K562 (cell line): ENCODE data around the gene ZNF285. TPM values are rescaled to one million over a fixed set of nuclear protein-coding genes. Genes with fewer than 3 reads are reported as not detected.
"Not testable (repeated sequence)": the region's sequence is repeated elsewhere in the genome, so short reads cannot be mapped to it uniquely, and the experiment has no call there.

Experiments
- ATAC-seq: fragments of 200-7000 bp; cut with Tn5 transposase; 3 replicates; pipeline ENCODE4 v1.9.1; 2020; ENCODE audit warnings: moderate library complexity
- BruUV-seq: library from RNA; stranded (reverse); fragments of 400-500 nt; replicated peaks from 2 replicates; lab custom pipeline; 2021; lab: Mats Ljungman, UMichigan
- CTCF ChIA-PET: fragments of 300-600 bp; formaldehyde crosslinking; extraction: SDS; loops from one replicate; lab custom pipeline; 2021; ENCODE audit warnings: low intra/inter-chr PET ratio; lab: Yijun Ruan, JAX
- POLR2A ChIA-PET: fragments of 300-600, 350-650 bp; sonication (Branson Sonifier 250); formaldehyde crosslinking; extraction: SDS; loops from one replicate; lab custom pipeline; 2021; ENCODE audit warnings: antibody characterized with exemption, inconsistent platforms; lab: Yijun Ruan, JAX
- DNase-seq, 4 experiments: peaks; one replicate each; pipeline versions ENCODE4 v3.0.0 to v3.0.0-alpha.2; 2011 to 2018; ENCODE audit warnings: low spot score in 3 of 4, mixed read lengths in 3 of 4; ENCODE audit errors: extremely low read depth in 1 of 4
- FAIRE-seq: peaks from 2 replicates; lab custom pipeline; 2011; peaks lifted over from hg19 to GRCh38; lab: Jason Lieb, UNC
- H2AFZ ChIP-seq: 2 replicates; pipeline ENCODE4 v1.6.0; 2011; ENCODE audit warnings: low read depth, low read length, control low read depth, inconsistent platforms
- H3K27ac ChIP-seq: fragments of 200-600 bp; 3 replicates; pipeline ENCODE4 v1.8.0; 2011; ENCODE audit warnings: low read depth, mild to moderate bottlenecking, control low read depth, inconsistent platforms, low read length, moderate library complexity, mixed read lengths; ENCODE audit errors: extremely low read depth
- H3K27me3 ChIP-seq, 2 experiments: fragments of 300-600 bp in 1 of 2; 2 replicates in 1 of 2; 3 replicates in 1 of 2; pipeline versions ENCODE4 v1.6.0 to v1.8.0; 2011; ENCODE audit warnings: inconsistent platforms in 2 of 2, low read length in 2 of 2, mild to moderate bottlenecking in 1 of 2, mixed read lengths in 1 of 2, moderate library complexity in 1 of 2; ENCODE audit not compliant: control insufficient read depth in 2 of 2, insufficient read depth in 2 of 2
- H3K36me3 ChIP-seq: fragments of 300-600 bp; 3 replicates; pipeline ENCODE4 v1.8.0; 2011; ENCODE audit warnings: mild to moderate bottlenecking, low read length, inconsistent platforms; ENCODE audit not compliant: control insufficient read depth, insufficient read depth
- H3K4me1 ChIP-seq, 2 experiments: fragments of 200-600 bp in 1 of 2; replicated peaks in 1 of 2; 2 replicates in 1 of 2; 3 replicates in 1 of 2; pipeline versions ENCODE4 v1.5.1 to v1.8.0; 2011; ENCODE audit warnings: inconsistent platforms in 2 of 2, low read length in 2 of 2, mild to moderate bottlenecking in 1 of 2, mixed read lengths in 1 of 2, moderate library complexity in 1 of 2; ENCODE audit not compliant: control insufficient read depth in 2 of 2, insufficient read depth in 2 of 2
- H3K4me2 ChIP-seq: 2 replicates; pipeline ENCODE4 v1.6.1; 2011; ENCODE audit warnings: low read length, control low read depth, inconsistent platforms, mixed read lengths; ENCODE audit not compliant: insufficient read depth
- H3K4me3 ChIP-seq: fragments of 200-600 bp; sonication (generic), shearing (Covaris generic); 2 replicates; pipeline ENCODE4 v1.5.1; 2016; ENCODE audit warnings: control low read depth, inconsistent platforms
- H3K79me2 ChIP-seq: fragments of 200-600 bp; 3 replicates; pipeline ENCODE4 v1.8.0; 2011; ENCODE audit warnings: low read length, inconsistent platforms; ENCODE audit not compliant: control insufficient read depth, insufficient read depth
- H3K9ac ChIP-seq, 2 experiments: 2 replicates each; pipeline versions ENCODE4 v1.6.0 to v1.6.1; 2011; ENCODE audit warnings: low read depth in 2 of 2, low read length in 2 of 2, control low read depth in 1 of 2, inconsistent platforms in 1 of 2, mild to moderate bottlenecking in 1 of 2, mixed read lengths in 1 of 2; ENCODE audit not compliant: insufficient read depth in 1 of 2
- H3K9me1 ChIP-seq: one replicate; pipeline ENCODE4 v1.6.0; 2011; ENCODE audit warnings: inconsistent platforms, mild to moderate bottlenecking, low read length, moderate library complexity; ENCODE audit not compliant: control insufficient read depth, insufficient read depth
- H3K9me3 ChIP-seq: replicated peaks from 2 replicates; pipeline ENCODE4 v1.5.1; 2011; ENCODE audit warnings: low read depth, low read length, inconsistent platforms; ENCODE audit not compliant: control insufficient read depth, insufficient read depth
- H4K20me1 ChIP-seq: replicated peaks from 2 replicates; pipeline ENCODE4 v1.6.1; 2011; ENCODE audit warnings: low read length, inconsistent platforms, mixed read lengths; ENCODE audit not compliant: control insufficient read depth, insufficient read depth
- CBX5 ChIP-seq: IDR thresholded peaks from 2 replicates; pipeline ENCODE4 v1.6.1; 2014; ENCODE audit warnings: low read depth, borderline replicate concordance
- FOXP1 ChIP-seq: sonication (generic); formaldehyde crosslinking; IDR thresholded peaks from 2 replicates; pipeline ENCODE4 v1.8.0; 2022; ENCODE audit warnings: mild to moderate bottlenecking, missing genetic modification reagents
- HIVEP1 ChIP-seq: fragments of 250-450 bp; sonication (Bioruptor Pico); IDR thresholded peaks from 2 replicates; pipeline ENCODE4 v1.4.0; 2020; ENCODE audit warnings: mild to moderate bottlenecking
- PHF20 ChIP-seq: fragments of 450-650 bp; IDR thresholded peaks from 2 replicates; pipeline ENCODE4 v1.6.1; 2018; ENCODE audit not compliant: partially characterized antibody
- PYGO2 ChIP-seq: fragments of 450-650 bp; IDR thresholded peaks from 2 replicates; pipeline ENCODE4 v1.6.1; 2016; ENCODE audit warnings: mild to moderate bottlenecking, missing genetic modification characterization, moderate library complexity, missing compliant biosample characterization
- SMARCA4 ChIP-seq: fragments of 450-650 bp; IDR thresholded peaks from 2 replicates; pipeline ENCODE4 v1.6.1; 2016
- SMC3 ChIP-seq: conservative IDR thresholded peaks from 2 replicates; pipeline ENCODE4 v1.6.1; 2011; ENCODE audit warnings: low read depth, low read length, improper control_type of control experiment; ENCODE audit not compliant: insufficient read depth
- SNIP1 ChIP-seq: fragments of 450-650 bp; IDR thresholded peaks from 2 replicates; pipeline ENCODE4 v1.7.1; 2017; ENCODE audit warnings: low read depth, mild to moderate bottlenecking
- SRSF1 ChIP-seq: fragments of 200-400 bp; formaldehyde crosslinking; IDR thresholded peaks from 2 replicates; pipeline ENCODE4 v1.6.1; 2017; ENCODE audit warnings: mild to moderate bottlenecking, low read depth, low read length, moderate library complexity
- STAT5B ChIP-seq: fragments of 250-450 bp; sonication (Bioruptor Pico); IDR thresholded peaks from 2 replicates; pipeline ENCODE4 v1.8.0; 2021; ENCODE audit warnings: mild to moderate bottlenecking, inconsistent platforms
- TCF3 ChIP-seq: sonication (generic); formaldehyde crosslinking; IDR thresholded peaks from 2 replicates; pipeline ENCODE4 v1.4.0; 2020; ENCODE audit warnings: mild to moderate bottlenecking, missing genetic modification reagents
- XRCC4 ChIP-seq: IDR thresholded peaks from one replicate; pipeline ENCODE4 v1.6.1; 2011; ENCODE audit not compliant: insufficient read depth, insufficient read length; ENCODE audit errors: extremely low read depth
- ZNF518B ChIP-seq: fragments of 250-450 bp; sonication (Bioruptor Pico); IDR thresholded peaks from 2 replicates; pipeline ENCODE4 v1.5.0; 2021; ENCODE audit warnings: mild to moderate bottlenecking, moderate library complexity
- WGBS: fragments of 100-300 bp; shearing (Covaris generic); methylation state at CpG from one replicate; pipeline ENCODE4 v1.1.6; 2016; ENCODE audit warnings: low coverage, mixed read lengths; ENCODE audit not compliant: insufficient coverage; ENCODE audit errors: missing lambda C conversion rate; 5-methylcytosine and 5-hydroxymethylcytosine counted together
- in situ Hi-C: fragments of 300-500 bp; cut with MboI; formaldehyde crosslinking; loops from 4 replicates; pipeline ENCODE4 v1.15.0; 2018; ENCODE audit warnings: inconsistent platforms, mixed read lengths
- intact Hi-C: fragments of 100-400 bp; cut with micrococcal nuclease; formaldehyde crosslinking; loops from 2 replicates; pipeline ENCODE4 v1.14.2; 2022
- polyA plus RNA-seq, 8 experiments: library from polyadenylated mRNA; depleted of rRNA in 4 of 8; stranded (reverse) in 5 of 8; unstranded in 3 of 8; fragments of >200 nt; fragmentation: Nextera tagmentation in 2 of 8; fragmentation: Illumina TruSeq in 1 of 8; extraction: Ambion mirVana in 2 of 8; extraction: Trizol in 1 of 8; gene quantifications; 2 replicates each; pipeline versions ENCODE4 v1.2.1 to v1.2.3, GENCODE V29; 2011 to 2014; ENCODE audit warnings: inconsistent platforms in 1 of 8, missing spikeins in 1 of 8
- total RNA-seq, 7 experiments: library from RNA; depleted of rRNA in 6 of 7; stranded (reverse); fragments of >200 nt in 6 of 7; fragmentation: Illumina TruSeq in 2 of 7; extraction: Trizol in 2 of 7; gene quantifications; 2 replicates each; pipeline versions ENCODE4 v1.2.1 to v1.2.3, GENCODE V29; 2011 to 2021; ENCODE audit warnings: low replicate concordance in 1 of 7

ZNF285 gene
- total and polyA plus RNA-seq, 9 of the 15 experiments (the other 6 are each of a cell fraction or from before 2014, with no cell fraction given), result 0.14 to 1.1 (median 0.50) TPM

DNA sequence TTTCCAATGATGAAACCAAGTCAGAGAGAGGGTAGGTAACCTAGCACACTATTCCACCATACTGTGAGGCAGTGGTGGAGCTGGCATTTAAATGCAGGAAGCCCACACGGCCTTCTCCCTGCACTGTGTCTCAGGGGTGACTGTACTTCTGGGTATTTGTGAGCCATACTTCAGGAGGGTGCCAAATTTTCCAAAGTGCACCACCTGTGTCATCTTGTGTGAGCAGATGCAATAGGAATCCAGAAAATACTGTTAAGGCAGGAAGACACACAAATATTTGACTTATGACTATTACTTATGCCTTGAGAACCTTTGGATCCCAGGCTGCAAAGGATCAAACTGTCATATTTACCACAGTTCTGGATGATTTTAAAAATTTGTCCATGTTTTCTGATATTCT lies 29.5 kb upstream of the ZNF285 start:
- H3K4me2 ChIP-seq, result no peak overlapping the region
- WGBS, result 6% methylated on average over 1 of the region's 1 CpG
- no peak overlapping the region for H3K4me3 ChIP-seq
- no peaks in the 10 kb centered on the region for H3K27me3 ChIP-seq
- no peaks in the 10 kb centered on the region for H3K9me1 ChIP-seq
- no peaks in the 10 kb centered on the region for H3K79me2 ChIP-seq
- no peak for TF ChIP-seq SMARCA4
- no peak for TF ChIP-seq SRSF1
- TF ChIP-seq STAT5B (CRISPR knock-in tag), result no peak
- TF ChIP-seq FOXP1 (CRISPR knock-in tag), result no peak
- no peak for TF ChIP-seq HIVEP1 (CRISPR knock-in tag)
- no peak for TF ChIP-seq PHF20
- TF ChIP-seq XRCC4, result no peak
- no peak for TF ChIP-seq SNIP1
- no peak for TF ChIP-seq CBX5
- TF ChIP-seq ZNF518B (CRISPR knock-in tag), result no peak
- TF ChIP-seq SMC3, result no peak
- TF ChIP-seq TCF3 (CRISPR knock-in tag), result no peak
- TF ChIP-seq PYGO2 (tag), result no peak
- TF ChIP-seq, all 486 proteins: peak for 0
- ChIA-PET POLR2A (no interaction called here), CTCF (no interaction called here)
- Histone ChIP-seq H3K9ac (no peak overlapping the region), H3K4me1 (no peaks in the 10 kb centered on the region), H4K20me1 (no peaks in the 10 kb centered on the region), H3K9me3 (peaks cover under 1% of the 10 kb centered on the region; the same call in 1 of the 2 replicates), H3K36me3 (no peaks in the 10 kb centered on the region), H2AFZ (no peak overlapping the region), H3K27ac (no peak overlapping the region)
- FAIRE-seq (no peak), ATAC-seq (no peak), DNase-seq (no peak)
- no TSS peak for BruUV-seq
- in situ Hi-C loops (no loop called here), intact Hi-C loops (no loop called here)

- H3K36me3 ChIP-seq, H3K27me3 ChIP-seq, H3K9me1 ChIP-seq, ATAC-seq, FAIRE-seq, DNase-seq, BruUV-seq, H3K79me2 ChIP-seq, H3K27ac ChIP-seq, H2AFZ ChIP-seq, H3K9me3 ChIP-seq, H4K20me1 ChIP-seq, H3K4me1 ChIP-seq, H3K4me3 ChIP-seq, CTCF ChIA-PET, H3K4me2 ChIP-seq, H3K9ac ChIP-seq, POLR2A ChIA-PET, intact Hi-C loops: not testable (repeated sequence)
- 23% methylated on average over 5 of the region's 15 CpGs for WGBS
- in situ Hi-C loops, result loop anchor here (10.0 kb wide), 1 partner anchor 1351 kb away; no protein-coding TSS in a partner anchor
Observed at GRCh38 chr19:44415553-44415952, 14.1 kb upstream of the ZNF285 start.
